Peyer's patch (tissue), 4 donors: ENCODE measurements around the gene SSH2.

Source experiments
- CTCF ChIP-seq, 6 experiments: fragments of 450-650 bp in 4 of 6; fragments of 200-600 bp in 2 of 6; sonication (generic) in 1 of 6; IDR thresholded peaks; one replicate each; pipeline ENCODE4 v1.5.1; 2017 to 2019; ENCODE audit warnings: antibody characterized with exemption in 6 of 6, mild to moderate bottlenecking in 3 of 6, moderate library complexity in 1 of 6
- POLR2A ChIP-seq, 2 donors: fragments of 450-650 bp; IDR thresholded peaks; one replicate each; pipeline ENCODE4 v1.5.1; 2017; ENCODE audit warnings: antibody characterized with exemption in 2 of 2, mild to moderate bottlenecking in 2 of 2, moderate library complexity in 2 of 2

GRCh38 chr17:29594519-29595090, 335.4 kb downstream of the SSH2 start:
- TF ChIP-seq CTCF (IDR thresholded peaks at IDR 0.05) = no peak
- no peak for TF ChIP-seq POLR2A (IDR thresholded peaks at IDR 0.05)
